K562 (cell line): ENCODE measurements around the gene CLDND2. TPM values are rescaled to one million over a fixed set of nuclear protein-coding genes. Genes with fewer than 3 reads are reported as not detected.

Experiments used
- ATAC-seq: fragments of 200-7000 bp; cut with Tn5 transposase; 3 replicates; pipeline ENCODE4 v1.9.1; 2020; ENCODE audit warnings: moderate library complexity
- BruUV-seq: library from RNA; stranded (reverse); fragments of 400-500 nt; replicated peaks from 2 replicates; lab custom pipeline; 2021; lab: Mats Ljungman, UMichigan
- CTCF ChIA-PET: fragments of 300-600 bp; formaldehyde crosslinking; extraction: SDS; loops from one replicate; lab custom pipeline; 2021; ENCODE audit warnings: low intra/inter-chr PET ratio; lab: Yijun Ruan, JAX
- POLR2A ChIA-PET: fragments of 300-600, 350-650 bp; sonication (Branson Sonifier 250); formaldehyde crosslinking; extraction: SDS; loops from one replicate; lab custom pipeline; 2021; ENCODE audit warnings: antibody characterized with exemption, inconsistent platforms; lab: Yijun Ruan, JAX
- DNase-seq, 4 experiments: peaks; one replicate each; pipeline versions ENCODE4 v3.0.0 to v3.0.0-alpha.2; 2011 to 2018; ENCODE audit warnings: low spot score in 3 of 4, mixed read lengths in 3 of 4; ENCODE audit errors: extremely low read depth in 1 of 4
- FAIRE-seq: peaks from 2 replicates; lab custom pipeline; 2011; peaks lifted over from hg19 to GRCh38; lab: Jason Lieb, UNC
- H2AFZ ChIP-seq: 2 replicates; pipeline ENCODE4 v1.6.0; 2011; ENCODE audit warnings: low read depth, low read length, control low read depth, inconsistent platforms
- H3K27ac ChIP-seq: fragments of 200-600 bp; 3 replicates; pipeline ENCODE4 v1.8.0; 2011; ENCODE audit warnings: low read depth, mild to moderate bottlenecking, control low read depth, inconsistent platforms, low read length, moderate library complexity, mixed read lengths; ENCODE audit errors: extremely low read depth
- H3K27me3 ChIP-seq, 2 experiments: fragments of 300-600 bp in 1 of 2; 2 replicates in 1 of 2; 3 replicates in 1 of 2; pipeline versions ENCODE4 v1.6.0 to v1.8.0; 2011; ENCODE audit warnings: inconsistent platforms in 2 of 2, low read length in 2 of 2, mild to moderate bottlenecking in 1 of 2, mixed read lengths in 1 of 2, moderate library complexity in 1 of 2; ENCODE audit not compliant: control insufficient read depth in 2 of 2, insufficient read depth in 2 of 2
- H3K36me3 ChIP-seq: fragments of 300-600 bp; 3 replicates; pipeline ENCODE4 v1.8.0; 2011; ENCODE audit warnings: mild to moderate bottlenecking, low read length, inconsistent platforms; ENCODE audit not compliant: control insufficient read depth, insufficient read depth
- H3K4me1 ChIP-seq, 2 experiments: fragments of 200-600 bp in 1 of 2; replicated peaks in 1 of 2; 2 replicates in 1 of 2; 3 replicates in 1 of 2; pipeline versions ENCODE4 v1.5.1 to v1.8.0; 2011; ENCODE audit warnings: inconsistent platforms in 2 of 2, low read length in 2 of 2, mild to moderate bottlenecking in 1 of 2, mixed read lengths in 1 of 2, moderate library complexity in 1 of 2; ENCODE audit not compliant: control insufficient read depth in 2 of 2, insufficient read depth in 2 of 2
- H3K4me2 ChIP-seq: 2 replicates; pipeline ENCODE4 v1.6.1; 2011; ENCODE audit warnings: low read length, control low read depth, inconsistent platforms, mixed read lengths; ENCODE audit not compliant: insufficient read depth
- H3K4me3 ChIP-seq: fragments of 200-600 bp; sonication (generic), shearing (Covaris generic); 2 replicates; pipeline ENCODE4 v1.5.1; 2016; ENCODE audit warnings: control low read depth, inconsistent platforms
- H3K79me2 ChIP-seq: fragments of 200-600 bp; 3 replicates; pipeline ENCODE4 v1.8.0; 2011; ENCODE audit warnings: low read length, inconsistent platforms; ENCODE audit not compliant: control insufficient read depth, insufficient read depth
- H3K9ac ChIP-seq, 2 experiments: 2 replicates each; pipeline versions ENCODE4 v1.6.0 to v1.6.1; 2011; ENCODE audit warnings: low read depth in 2 of 2, low read length in 2 of 2, control low read depth in 1 of 2, inconsistent platforms in 1 of 2, mild to moderate bottlenecking in 1 of 2, mixed read lengths in 1 of 2; ENCODE audit not compliant: insufficient read depth in 1 of 2
- H3K9me1 ChIP-seq: one replicate; pipeline ENCODE4 v1.6.0; 2011; ENCODE audit warnings: inconsistent platforms, mild to moderate bottlenecking, low read length, moderate library complexity; ENCODE audit not compliant: control insufficient read depth, insufficient read depth
- H3K9me3 ChIP-seq: replicated peaks from 2 replicates; pipeline ENCODE4 v1.5.1; 2011; ENCODE audit warnings: low read depth, low read length, inconsistent platforms; ENCODE audit not compliant: control insufficient read depth, insufficient read depth
- H4K20me1 ChIP-seq: replicated peaks from 2 replicates; pipeline ENCODE4 v1.6.1; 2011; ENCODE audit warnings: low read length, inconsistent platforms, mixed read lengths; ENCODE audit not compliant: control insufficient read depth, insufficient read depth
- CBX8 ChIP-seq: fragments of 200-600 bp; sonication (generic); IDR thresholded peaks from 2 replicates; pipeline ENCODE4 v1.6.1; 2012; ENCODE audit warnings: borderline replicate concordance, mixed run types, low read depth, mild to moderate bottlenecking, moderate library complexity, mixed read lengths, low read length, control low read depth, inconsistent platforms; ENCODE audit not compliant: poor library complexity, severe bottlenecking; ENCODE audit errors: extremely low read depth
- DIDO1 ChIP-seq: fragments of 450-650 bp; IDR thresholded peaks from 2 replicates; pipeline ENCODE4 v1.6.1; 2016; ENCODE audit warnings: low read depth, missing biosample characterization, missing genetic modification characterization
- EGR1 ChIP-seq: fragments of 450-650 bp; conservative IDR thresholded peaks from 2 replicates; pipeline ENCODE4 v1.6.1; 2017; ENCODE audit warnings: mild to moderate bottlenecking
- HNRNPK ChIP-seq: fragments of 200-400 bp; formaldehyde crosslinking; IDR thresholded peaks from one replicate; pipeline ENCODE4 v1.6.1; 2018; ENCODE audit warnings: mild to moderate bottlenecking, low read depth, low read length; ENCODE audit not compliant: poor library complexity, severe bottlenecking
- LCOR ChIP-seq: sonication (generic); formaldehyde crosslinking; IDR thresholded peaks from 2 replicates; pipeline ENCODE4 v1.8.0; 2022; ENCODE audit warnings: mild to moderate bottlenecking, missing genetic modification reagents
- NFIC ChIP-seq: fragments of 450-650 bp; IDR thresholded peaks from 2 replicates; pipeline ENCODE4 v1.6.1; 2017; ENCODE audit warnings: mild to moderate bottlenecking, inconsistent platforms
- RBM14 ChIP-seq: fragments of 200-400 bp; formaldehyde crosslinking; IDR thresholded peaks from 2 replicates; pipeline ENCODE4 v1.6.1; 2018; ENCODE audit warnings: low read depth, mild to moderate bottlenecking, low read length, moderate library complexity, borderline replicate concordance; ENCODE audit not compliant: insufficient read depth
- TBL1XR1 ChIP-seq, 2 experiments: IDR thresholded peaks; 2 replicates each; pipeline ENCODE4 v1.6.1; 2012; ENCODE audit warnings: improper control_type of control experiment in 2 of 2, low read length in 2 of 2, mild to moderate bottlenecking in 1 of 2
- XRCC5 ChIP-seq: fragments of 200-400 bp; formaldehyde crosslinking; IDR thresholded peaks from 2 replicates; pipeline ENCODE4 v1.6.1; 2017; ENCODE audit warnings: low read depth, mild to moderate bottlenecking, low read length
- ZNF384 ChIP-seq: IDR thresholded peaks from 2 replicates; pipeline ENCODE4 v1.6.1; 2012; ENCODE audit warnings: low read depth, low read length, improper control_type of control experiment
- WGBS: fragments of 100-300 bp; shearing (Covaris generic); methylation state at CpG from one replicate; pipeline ENCODE4 v1.1.6; 2016; ENCODE audit warnings: low coverage, mixed read lengths; ENCODE audit not compliant: insufficient coverage; ENCODE audit errors: missing lambda C conversion rate; 5-methylcytosine and 5-hydroxymethylcytosine counted together
- in situ Hi-C: fragments of 300-500 bp; cut with MboI; formaldehyde crosslinking; loops from 4 replicates; pipeline ENCODE4 v1.15.0; 2018; ENCODE audit warnings: inconsistent platforms, mixed read lengths
- intact Hi-C: fragments of 100-400 bp; cut with micrococcal nuclease; formaldehyde crosslinking; loops from 2 replicates; pipeline ENCODE4 v1.14.2; 2022
- polyA plus RNA-seq, 8 experiments: library from polyadenylated mRNA; depleted of rRNA in 4 of 8; stranded (reverse) in 5 of 8; unstranded in 3 of 8; fragments of >200 nt; fragmentation: Nextera tagmentation in 2 of 8; fragmentation: Illumina TruSeq in 1 of 8; extraction: Ambion mirVana in 2 of 8; extraction: Trizol in 1 of 8; gene quantifications; 2 replicates each; pipeline versions ENCODE4 v1.2.1 to v1.2.3, GENCODE V29; 2011 to 2014; ENCODE audit warnings: inconsistent platforms in 1 of 8, missing spikeins in 1 of 8
- total RNA-seq, 7 experiments: library from RNA; depleted of rRNA in 6 of 7; stranded (reverse); fragments of >200 nt in 6 of 7; fragmentation: Illumina TruSeq in 2 of 7; extraction: Trizol in 2 of 7; gene quantifications; 2 replicates each; pipeline versions ENCODE4 v1.2.1 to v1.2.3, GENCODE V29; 2011 to 2021; ENCODE audit warnings: low replicate concordance in 1 of 7
- TF ChIP-seq, protein P1 (sequence below): sonication (generic); formaldehyde crosslinking; IDR thresholded peaks from 2 replicates; pipeline ENCODE4 v1.8.0; 2022; ENCODE audit warnings: missing genetic modification reagents, mild to moderate bottlenecking, moderate library complexity, borderline replicate concordance
- TF ChIP-seq, protein P2 (sequence below), 2 experiments: fragments of 450-650 bp; IDR thresholded peaks; 2 replicates each; pipeline ENCODE4 v1.6.1; 2016

Gene CLDND2
- total and polyA plus RNA-seq, 9 of the 15 experiments (the other 6 are each of a cell fraction or from before 2014, with no cell fraction given): 0.45 to 4.0 (median 1.2) TPM; not detected in 3

DNA sequence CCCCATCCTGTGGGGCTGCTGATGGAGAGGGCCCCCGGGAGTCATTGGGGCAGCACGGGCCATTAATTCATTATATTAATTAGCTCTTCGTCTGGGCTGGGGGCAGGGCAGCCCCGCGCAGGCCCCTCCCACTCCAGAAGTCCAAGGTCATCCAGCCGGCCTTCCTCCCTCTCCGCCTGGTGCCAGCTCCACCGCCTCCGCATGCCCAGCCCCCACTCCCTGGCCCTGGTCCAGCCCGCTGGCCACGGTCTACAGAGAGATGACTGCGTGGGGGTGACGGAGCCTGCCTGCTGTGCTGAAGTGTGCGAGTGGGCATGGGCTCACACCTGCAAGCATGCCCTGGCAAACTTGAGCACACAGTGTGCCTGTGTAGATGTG, 48.5 kb downstream of the CLDND2 start:
- peaks cover 23 to 74% of the 10 kb centered on the region in 2 experiments; a peak in 4 of 5 replicates for H3K27me3 ChIP-seq
- no peaks in the 10 kb centered on the region for H3K36me3 ChIP-seq
- H3K4me2 ChIP-seq: no peak overlapping the region
- H3K4me3 ChIP-seq: no peak overlapping the region
- no peaks in the 10 kb centered on the region; the same call in 1 of the 2 replicates for H3K9me3 ChIP-seq
- H3K79me2 ChIP-seq: no peaks in the 10 kb centered on the region
- no peak overlapping the region for H3K27ac ChIP-seq
- POLR2A ChIA-PET: no interaction called here
- in situ Hi-C loops (no loop called here), intact Hi-C loops (no loop called here)
- CTCF ChIA-PET: no interaction called here
- peak; percentile 74 for TF ChIP-seq EGR1
- TF ChIP-seq CBX8: no peak
- no peak for TF ChIP-seq HNRNPK
- TF ChIP-seq LCOR (CRISPR knock-in tag): no peak
- no peak for TF ChIP-seq DIDO1 (tag)
- no peak for TF ChIP-seq XRCC5
- TF ChIP-seq ZNF384: no peak
- TF ChIP-seq RBM14: no peak
- TF ChIP-seq, protein P1, sequence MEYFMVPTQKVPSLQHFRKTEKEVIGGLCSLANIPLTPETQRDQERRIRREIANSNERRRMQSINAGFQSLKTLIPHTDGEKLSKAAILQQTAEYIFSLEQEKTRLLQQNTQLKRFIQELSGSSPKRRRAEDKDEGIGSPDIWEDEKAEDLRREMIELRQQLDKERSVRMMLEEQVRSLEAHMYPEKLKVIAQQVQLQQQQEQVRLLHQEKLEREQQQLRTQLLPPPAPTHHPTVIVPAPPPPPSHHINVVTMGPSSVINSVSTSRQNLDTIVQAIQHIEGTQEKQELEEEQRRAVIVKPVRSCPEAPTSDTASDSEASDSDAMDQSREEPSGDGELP (CRISPR knock-in tag): no peak
- TF ChIP-seq NFIC: peak; percentile 83
- TF ChIP-seq, protein P2, sequence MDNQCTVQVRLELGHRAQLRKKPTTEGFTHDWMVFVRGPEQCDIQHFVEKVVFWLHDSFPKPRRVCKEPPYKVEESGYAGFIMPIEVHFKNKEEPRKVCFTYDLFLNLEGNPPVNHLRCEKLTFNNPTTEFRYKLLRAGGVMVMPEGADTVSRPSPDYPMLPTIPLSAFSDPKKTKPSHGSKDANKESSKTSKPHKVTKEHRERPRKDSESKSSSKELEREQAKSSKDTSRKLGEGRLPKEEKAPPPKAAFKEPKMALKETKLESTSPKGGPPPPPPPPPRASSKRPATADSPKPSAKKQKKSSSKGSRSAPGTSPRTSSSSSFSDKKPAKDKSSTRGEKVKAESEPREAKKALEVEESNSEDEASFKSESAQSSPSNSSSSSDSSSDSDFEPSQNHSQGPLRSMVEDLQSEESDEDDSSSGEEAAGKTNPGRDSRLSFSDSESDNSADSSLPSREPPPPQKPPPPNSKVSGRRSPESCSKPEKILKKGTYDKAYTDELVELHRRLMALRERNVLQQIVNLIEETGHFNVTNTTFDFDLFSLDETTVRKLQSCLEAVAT (IDR thresholded peaks at IDR 0.05): no peak
- TF ChIP-seq TBL1XR1 (IDR thresholded peaks at IDR 0.05; ENCODE audit: low read length in 2 of 2): no peak
- no peak for ATAC-seq
- DNase-seq: peak in 1 of 4 experiments; percentile 42
- peaks cover 6% of the 10 kb centered on the region; the same call in 1 of the 2 replicates for H4K20me1 ChIP-seq
- no peak overlapping the region for H2AFZ ChIP-seq
- H3K9ac ChIP-seq: no peak overlapping the region; a peak in 1 of 4 replicates
- H3K4me1 ChIP-seq: peaks cover 0 to 19% of the 10 kb centered on the region in 2 experiments; a peak in 3 of 5 replicates
- WGBS: 0% methylated on average over 8 of the region's 14 CpGs
- BruUV-seq: no TSS peak
- no peak for FAIRE-seq
- no peaks in the 10 kb centered on the region for H3K9me1 ChIP-seq
